ENCODE results near the gene BCL2.
"Not testable (repeated sequence)": the region's sequence is repeated elsewhere in the genome, so short reads cannot be mapped to it uniquely, and the experiment has no call there.

The BCL2 gene

DNA sequence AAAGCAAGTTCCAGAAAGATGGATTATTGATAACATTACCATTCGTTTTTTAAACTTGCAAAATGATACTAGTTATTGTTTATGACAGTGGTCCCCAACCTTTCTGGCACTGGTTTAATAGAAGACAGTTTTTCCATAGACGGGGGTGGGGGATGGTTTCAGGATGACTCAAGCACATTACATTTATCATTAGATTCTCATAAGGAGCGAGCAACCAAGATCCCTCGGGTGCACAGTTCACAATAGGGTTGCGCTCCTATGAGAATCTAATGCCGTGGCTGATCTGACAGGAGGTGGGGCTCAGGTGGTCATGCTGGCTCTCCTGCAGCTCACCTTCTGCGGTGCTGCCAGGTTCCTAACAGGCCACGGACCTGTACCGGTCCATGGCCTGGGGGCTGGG is 86.2 kb downstream of the BCL2 start:
- DNase-seq (ENCODE audit: low read depth): no peak

DNA sequence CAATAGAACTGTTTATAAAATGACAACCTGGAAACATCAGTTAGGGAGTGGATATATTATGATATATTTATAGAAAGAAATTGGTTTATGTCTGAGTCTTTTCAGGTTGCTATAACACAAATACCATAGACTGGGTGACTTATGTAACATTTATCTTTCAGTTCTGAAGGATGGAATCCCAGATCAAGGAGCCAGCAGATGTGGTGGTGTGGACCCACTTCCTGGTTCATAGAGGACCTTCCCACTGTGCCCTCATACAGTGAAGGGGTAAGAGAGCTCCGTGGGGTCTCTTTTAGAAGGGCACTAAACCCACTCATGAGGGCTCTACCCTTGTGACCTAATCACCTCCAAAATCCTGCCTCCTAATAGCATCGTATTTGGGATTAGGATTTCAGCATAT is 86.7 kb downstream of the BCL2 start:
- DNase-seq (ENCODE audit: low read depth): no peak

DNA sequence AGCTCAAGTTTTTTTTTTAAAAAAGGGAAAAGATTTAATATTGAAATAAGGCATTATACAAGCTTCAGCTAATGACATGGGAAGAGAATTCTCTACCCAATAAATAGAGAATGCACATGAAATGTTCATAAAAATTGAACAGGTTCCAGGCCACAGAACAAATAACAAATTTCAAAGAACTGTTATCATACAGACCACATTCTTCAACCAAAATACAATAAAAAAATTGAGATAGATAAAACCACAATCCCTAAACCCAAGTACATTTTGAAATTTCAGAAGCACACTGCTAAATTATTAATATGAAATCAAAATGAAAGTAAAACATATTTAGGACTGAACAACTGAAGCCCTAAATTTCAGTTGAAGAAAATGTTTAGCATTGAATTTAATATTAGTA is 89.6 kb downstream of the BCL2 start:
- no peak for DNase-seq (ENCODE audit: low read depth)

DNA sequence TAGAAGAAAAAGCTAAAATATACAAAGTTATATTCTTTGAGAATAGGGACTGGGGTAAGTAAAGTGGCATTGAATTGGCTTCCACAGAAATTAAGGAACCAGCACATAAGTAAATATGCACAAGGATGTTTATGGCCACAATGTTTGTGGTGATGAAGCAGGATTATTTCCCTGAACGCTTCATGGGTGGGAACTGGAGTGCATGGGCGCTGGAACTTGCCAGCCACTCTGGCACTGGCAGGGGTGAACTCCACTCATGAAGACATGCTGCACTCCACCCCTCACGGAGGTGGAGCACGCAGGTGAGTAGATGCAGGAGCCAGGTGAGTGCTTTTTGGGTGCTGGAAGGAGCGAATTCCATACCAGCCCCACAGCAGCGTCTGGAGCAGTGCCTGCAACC is 94.1 kb downstream of the BCL2 start:
- DNase-seq (ENCODE audit: low read depth): no peak

DNA sequence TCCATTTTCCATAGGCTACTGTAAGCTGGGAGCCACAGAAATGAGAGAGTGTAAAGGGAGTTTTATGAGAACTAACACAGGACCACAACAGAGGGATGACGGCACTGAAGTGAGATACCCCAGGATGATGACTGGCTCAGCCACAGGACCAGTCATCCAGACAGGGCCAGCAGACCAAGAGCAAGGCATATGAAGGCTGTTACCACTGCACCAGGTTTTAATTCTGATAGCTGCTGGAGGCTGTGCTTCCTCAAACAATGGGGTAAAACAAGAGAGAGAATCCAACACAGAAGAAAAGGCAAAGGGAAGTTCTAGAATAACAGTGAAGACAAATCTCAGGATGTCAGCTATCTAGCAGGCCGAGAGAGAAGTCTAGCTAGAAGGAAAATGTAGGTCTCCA is 94.9 kb downstream of the BCL2 start:
- DNase-seq (ENCODE audit: low read depth): no peak

DNA sequence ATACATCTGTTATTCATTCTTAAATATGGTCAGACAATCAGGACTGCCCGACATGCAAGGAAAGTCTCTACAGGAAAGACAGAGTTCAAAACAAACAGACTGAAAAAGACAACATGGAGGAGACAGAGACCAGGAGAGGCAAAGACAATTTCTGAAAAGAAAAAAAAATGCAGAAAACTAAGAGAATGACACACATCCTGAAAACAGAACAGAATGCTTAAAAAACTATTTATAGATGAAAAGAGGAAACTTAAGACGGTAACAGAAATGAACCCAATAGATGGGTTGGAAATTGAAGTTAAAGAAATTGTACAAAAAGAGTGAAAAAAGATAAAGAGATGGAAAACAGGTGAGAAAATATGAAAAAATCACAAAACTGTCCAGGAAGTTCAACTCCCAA is 95.7 kb downstream of the BCL2 start:
- DNase-seq (ENCODE audit: low read depth): no peak

DNA sequence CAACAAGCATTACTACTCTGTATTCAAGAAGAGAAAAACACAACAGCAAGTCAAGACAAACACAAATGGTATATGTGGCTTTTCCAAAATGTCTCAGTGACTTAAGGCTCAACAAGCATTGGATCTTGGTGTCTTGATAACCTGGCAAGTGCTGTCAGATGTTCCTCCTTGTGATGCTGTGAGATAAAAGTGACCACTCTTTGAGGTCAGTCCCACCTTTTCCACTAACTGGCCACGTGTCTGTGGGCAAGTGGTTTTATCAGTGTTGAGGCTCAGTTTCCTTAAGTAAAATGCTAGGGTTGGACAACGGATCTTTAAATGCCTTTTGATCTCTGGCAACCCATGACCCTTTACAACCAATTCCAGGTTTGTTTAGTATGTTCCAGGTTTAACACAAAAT is 98.7 kb downstream of the BCL2 start:
- no peak for DNase-seq (ENCODE audit: low read depth)

DNA sequence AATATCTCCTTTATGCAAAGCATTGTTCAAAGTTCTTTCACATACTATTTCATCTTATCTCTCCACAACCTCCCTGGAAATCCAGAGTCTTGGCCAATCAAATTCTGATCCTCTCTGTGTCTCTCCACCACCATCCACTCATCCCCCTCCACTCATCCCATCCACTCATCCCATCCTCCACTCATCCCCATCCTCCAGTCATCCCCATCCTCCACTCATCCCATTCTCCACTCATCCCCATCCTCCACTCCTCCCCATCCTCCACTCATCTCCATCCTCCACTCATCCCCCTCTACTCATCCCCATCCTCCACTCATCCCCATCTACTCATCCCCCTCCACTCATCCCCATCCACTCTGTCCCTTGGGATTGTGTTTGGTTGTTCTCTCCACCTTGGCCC is 101.1 kb downstream of the BCL2 start:
- DNase-seq (ENCODE audit: low read depth): no peak

DNA sequence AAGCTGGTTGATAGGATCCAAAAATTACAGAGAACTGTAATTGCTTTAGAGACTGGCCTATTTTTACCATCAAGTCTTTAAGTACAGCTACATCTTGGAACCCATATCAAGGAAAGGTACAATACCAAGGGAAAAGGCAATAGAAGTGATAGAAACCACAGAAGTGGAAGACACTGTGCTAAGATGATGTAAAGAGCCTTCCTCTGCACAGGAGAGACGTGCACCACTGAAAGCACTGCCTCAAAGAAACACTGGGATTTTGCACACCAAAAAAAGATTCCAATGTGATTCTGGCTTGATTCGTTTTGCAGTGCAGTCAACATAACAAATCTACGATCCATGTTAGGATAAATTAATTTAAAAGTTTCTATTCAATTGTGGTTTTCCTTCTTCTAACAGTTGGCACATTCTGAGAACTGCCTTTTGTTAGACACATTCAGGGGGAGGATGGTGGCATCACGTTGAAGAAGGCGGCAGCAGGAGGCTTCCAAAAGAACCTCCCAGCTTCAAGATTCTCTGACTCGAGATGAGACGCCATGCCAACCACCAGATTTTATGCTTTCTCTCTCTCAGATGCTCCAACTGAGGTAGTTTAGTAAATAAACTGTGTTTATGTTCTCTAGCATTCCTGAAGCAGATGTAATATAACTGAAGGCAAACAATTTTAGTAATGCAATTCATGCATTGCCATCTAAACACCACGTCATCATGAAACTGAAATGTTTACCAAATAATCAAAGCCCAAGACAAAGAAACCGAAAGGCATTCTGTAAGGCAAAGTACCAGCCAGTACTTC is 102.9 kb downstream of the BCL2 start:
- DNase-seq (ENCODE audit: low read depth): peak; percentile 26

DNA sequence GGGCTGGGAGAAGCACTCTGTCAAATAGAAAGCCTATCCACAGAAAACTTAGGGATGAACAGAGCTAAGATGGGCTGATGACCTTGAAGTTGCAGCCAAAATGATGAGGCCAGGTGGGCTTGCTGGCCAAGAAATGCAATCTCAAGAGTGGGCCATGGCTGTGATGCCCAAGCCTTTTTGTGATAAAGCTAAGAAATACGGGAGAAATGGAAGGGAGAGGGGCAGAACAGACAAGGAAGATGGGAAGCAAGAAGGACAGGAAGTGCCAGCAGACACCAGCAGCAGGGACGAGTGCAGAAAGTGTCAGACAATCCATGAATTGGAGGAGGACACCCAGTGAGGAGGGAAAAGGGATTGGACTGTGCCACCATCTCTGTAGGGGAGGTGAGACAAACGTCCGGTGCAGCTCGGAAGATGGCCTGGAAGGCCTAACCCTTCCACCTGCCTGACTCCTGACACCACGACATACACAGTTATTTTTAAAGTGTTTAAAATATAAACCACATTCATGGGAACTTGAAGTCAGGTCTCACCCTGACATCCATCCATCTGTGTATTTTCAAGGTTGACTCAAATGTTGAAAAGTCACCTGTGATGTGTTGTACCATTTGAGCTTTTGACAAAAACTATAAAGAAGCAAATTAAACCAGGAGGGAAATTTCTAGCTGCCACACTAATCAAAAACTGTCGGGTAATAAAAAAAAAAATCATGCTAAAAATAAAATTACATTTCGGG is 105.5 kb downstream of the BCL2 start:
- DNase-seq (ENCODE audit: low read depth): no peak

DNA sequence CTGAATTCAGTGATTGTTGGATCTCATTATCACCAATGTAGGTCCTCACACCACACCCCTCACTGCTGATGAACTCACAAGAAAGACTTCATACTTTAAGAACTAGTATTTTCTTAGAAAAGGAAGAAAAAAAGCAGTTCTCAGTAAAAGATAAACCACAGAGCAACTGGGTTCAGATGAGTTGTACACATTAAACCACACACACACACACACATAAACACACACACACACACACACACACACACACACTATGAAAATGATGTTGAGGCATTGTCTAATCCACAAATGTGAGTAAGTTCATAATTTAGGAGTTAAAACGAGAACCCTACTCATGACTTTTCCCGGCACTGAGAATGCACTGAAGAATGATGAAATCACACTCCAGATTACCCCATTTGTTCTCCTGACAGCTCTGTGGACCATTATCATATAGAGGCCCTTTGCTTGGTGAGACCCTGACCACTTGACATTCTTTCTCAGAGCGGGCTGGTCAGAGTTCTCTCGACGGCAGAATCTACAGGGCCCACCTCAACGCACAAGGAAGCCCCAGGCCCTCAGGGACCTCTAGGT is 106.2 kb downstream of the BCL2 start:
- DNase-seq (ENCODE audit: low read depth): no peak

DNA sequence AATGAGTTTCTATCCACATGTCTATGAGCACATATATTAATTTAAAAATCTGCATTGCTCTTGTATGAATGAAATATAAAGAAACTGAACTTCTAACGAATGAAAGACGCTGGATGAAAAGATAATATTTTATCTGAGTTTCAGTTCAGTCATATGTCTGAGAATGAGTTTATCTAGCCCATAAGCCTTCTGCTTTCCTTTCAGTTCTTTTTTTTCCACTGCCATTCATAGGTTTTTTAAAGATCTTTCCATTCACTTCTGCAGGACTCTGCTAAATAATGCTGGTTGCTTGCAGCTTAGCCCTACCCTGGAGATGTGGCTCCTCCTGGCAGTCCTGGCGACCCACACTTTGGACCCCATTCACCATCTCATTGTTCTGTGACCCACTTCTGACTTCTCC is 109.0 kb downstream of the BCL2 start:
- DNase-seq (ENCODE audit: low read depth): no peak

DNA sequence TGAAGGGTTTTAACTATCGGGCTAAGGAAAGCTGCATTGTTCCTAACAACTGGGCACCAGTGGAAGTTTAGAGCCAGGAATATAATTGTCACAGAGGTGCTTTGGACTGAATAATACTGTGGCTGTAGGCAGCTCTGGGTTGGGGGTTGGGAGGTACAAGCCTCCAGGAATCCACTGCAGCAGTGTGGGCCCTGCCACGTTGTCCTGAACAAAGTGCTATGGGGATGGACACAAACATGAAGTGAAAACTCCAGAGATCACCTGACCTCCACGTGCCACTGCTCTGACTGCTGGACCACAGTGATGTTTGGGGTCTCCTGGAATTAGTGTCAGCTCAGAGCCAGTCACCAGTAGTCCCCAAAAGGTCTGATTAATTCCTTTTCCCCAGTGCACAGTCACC is 110.9 kb downstream of the BCL2 start:
- DNase-seq (ENCODE audit: low read depth): no peak

DNA sequence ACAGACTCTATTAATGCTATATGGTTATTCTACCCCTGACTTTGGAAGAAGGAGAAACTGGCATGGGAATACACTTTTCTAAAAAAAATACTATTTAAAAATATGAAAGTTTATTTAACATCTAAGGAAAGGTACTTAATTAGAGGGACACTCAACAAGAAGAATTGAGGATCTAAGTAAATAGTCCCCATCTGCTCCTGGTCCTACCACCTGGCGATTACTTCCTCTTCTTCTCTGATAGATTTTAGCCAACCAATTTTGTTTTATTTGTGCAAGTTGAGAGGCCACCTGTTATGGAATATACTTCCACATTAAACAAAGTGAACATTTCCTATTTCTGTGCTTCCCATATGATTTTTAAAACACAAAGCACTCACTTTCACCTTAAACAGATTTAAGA is 111.7 kb downstream of the BCL2 start:
- DNase-seq (ENCODE audit: low read depth): no peak

DNA sequence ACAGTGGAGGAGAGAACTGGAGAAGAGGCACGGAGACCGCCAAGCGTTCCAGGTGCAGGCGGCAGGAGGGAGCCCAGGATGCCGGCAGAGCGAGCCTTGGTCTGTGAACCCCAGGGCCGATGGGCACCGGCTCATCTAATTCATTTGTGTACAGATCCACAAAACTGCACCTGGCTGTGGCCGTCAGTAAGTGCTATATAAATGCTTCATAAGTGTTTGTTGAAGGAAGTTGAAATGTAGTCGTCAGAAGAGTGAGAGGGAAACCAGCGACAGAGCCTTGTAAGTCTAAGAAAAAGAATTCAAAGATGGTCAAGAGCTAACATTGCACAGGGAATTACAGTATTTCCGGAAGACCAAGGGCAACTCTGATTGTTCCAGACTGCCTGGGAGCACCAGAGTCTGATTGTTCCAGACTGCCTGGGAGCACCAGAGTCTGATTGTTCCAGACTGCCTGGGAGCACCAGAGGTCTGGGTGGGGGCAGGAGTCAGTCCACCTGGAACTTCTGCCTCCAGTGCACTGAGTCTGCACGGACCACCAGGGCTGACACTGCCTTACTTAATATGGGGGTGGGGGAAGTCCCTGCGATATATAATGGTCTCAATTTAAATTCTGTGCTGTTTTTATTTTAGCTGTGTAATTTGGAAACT is 112.3 kb downstream of the BCL2 start:
- no peak for DNase-seq (ENCODE audit: low read depth)

DNA sequence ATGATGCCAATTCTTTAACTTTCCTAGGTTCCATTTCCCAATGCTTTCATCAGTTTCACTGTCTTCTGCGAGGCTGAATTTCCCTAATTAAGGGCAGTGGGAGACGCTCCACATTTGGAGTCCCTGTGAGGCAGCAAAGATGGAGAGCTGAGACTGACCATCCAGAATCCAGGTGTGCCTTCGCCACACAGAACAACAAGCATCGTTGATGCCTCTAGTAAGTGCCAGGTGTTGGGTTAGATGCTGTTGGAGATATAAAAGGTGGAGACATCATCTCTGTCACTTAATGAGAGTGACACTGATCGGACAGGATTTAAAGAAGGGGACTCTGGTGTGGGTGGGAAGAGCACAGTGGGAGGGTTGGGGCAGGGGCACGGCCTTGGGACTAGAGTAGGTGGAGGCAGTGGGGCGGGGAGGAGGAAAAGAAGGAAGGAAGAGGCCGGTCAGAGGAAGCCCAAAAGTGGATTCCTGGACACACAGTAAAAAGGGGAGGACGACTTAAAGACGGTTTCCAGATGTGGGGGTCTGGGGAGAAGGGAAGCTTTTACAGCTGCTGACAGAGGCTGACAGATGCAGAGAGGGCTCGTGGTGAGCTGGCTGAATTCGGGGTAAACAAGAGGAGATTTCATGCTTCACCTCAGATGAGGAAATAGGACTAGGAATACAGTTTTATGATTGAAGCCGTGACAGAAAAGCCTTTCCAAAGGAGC is 113.0 kb downstream of the BCL2 start:
- no peak for DNase-seq (ENCODE audit: low read depth)

DNA sequence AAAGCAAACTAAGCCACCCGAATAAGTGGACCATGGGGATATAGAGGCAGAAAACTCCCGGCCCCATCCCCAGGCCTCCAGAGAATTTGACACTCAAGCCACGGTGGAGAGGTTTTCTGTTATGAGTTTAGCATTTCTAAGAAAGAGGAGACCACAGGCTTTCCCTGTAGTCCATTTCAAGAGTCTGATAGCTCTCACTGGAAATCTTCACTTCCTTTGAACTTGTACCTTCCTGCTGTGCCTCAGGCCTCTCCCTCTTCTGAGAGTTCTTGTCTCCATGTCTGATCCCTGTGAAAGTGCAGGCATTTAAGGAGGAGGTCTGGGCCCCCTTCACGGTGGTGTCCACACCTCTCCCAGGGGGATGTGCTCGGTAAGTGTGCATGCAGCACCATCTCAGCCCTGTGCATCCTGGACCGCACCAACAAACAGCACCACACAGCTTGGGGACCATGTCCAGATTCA is 113.7 kb downstream of the BCL2 start:
- no peak for DNase-seq (ENCODE audit: low read depth)

DNA sequence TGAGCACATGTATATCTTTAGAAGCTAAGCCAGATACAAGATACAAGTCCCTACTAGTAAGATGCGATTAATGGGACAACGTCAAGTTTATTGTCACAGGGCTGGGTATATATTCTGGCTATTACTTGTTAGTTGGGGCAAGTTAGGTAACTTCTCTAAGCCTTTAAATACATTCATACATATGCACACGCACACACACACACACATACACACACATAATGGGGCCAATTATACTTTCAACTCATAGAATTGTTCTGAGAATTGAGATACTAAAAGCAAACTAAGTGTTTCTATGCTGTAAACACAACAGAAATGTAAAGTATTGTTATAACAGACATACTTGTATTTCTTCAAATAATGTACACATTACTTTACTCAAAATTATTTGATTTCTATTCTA is 116.1 kb downstream of the BCL2 start:
- no peak for DNase-seq (ENCODE audit: low read depth)

DNA sequence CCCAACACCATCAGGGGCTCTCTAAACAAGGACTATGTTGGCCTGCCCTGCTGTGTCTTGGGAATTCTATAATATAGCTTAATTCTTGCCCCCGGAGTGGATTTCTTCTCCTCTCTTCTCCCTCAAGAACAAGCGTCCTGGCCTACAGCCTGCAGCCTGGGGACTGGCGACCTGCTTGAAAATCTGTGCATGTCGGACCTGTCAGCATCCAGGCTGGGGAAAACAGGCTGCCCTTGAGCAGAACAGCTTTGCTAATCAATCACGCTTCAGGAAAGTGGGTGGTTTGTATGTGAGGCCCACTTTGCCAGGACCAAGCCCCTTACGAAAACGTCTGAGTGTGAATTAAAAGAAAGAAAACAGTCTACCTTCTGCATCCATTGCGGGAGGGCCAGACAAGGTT is 116.7 kb downstream of the BCL2 start:
- no peak for DNase-seq (ENCODE audit: low read depth)

DNA sequence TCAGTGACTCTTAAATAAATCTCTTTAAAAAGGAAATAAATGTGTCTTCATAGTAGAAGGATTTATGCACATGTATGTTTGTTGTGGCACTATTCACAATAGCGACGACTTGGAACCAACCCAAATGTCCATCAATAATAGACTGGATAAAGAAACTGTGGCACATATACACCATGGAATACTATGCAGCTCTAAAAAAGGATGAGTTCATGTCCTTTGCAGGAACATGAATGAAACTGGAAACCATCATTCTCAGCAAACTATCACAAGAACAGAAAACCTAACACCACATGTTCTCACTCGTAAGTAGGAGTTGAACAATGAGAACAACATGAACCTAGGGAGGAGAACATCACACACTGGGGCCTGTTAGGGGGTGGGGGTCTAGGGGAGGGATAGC is 118.1 kb downstream of the BCL2 start:
- DNase-seq (ENCODE audit: low read depth): not testable (repeated sequence)

DNA sequence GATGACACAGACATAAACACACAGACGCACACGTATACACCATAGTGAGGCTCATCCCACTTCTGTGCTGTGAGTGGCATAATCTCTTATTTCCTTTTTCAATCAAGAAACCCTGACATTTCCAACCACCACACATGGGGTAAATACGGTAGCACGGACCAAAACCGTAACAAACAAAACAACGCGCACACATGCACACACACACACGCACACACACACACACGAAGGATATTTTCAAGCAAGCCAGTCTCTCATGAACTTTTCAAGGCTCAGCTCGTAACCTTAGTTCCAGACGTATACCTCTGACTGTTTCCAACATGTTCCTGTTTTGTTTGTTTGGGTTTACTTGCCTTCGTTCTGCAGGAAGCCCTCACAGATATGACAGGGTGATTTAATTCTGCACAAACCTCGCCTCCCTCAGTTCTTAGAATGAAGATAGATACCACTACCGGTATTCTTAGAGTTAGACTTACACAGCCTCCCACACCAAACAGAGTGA is 119.8 kb downstream of the BCL2 start:
- no peak for DNase-seq (ENCODE audit: low read depth)
